Parathyroid adenoma (tissue), 2 donors: ENCODE measurements around the gene NID2.

Experiments used
- H2AFZ ChIP-seq: fragments of 300-600 bp; sonication (generic); one replicate; pipeline ENCODE4 v1.7.0; 2017; ENCODE audit warnings: antibody characterized with exemption, mild to moderate bottlenecking
- H3K27ac ChIP-seq: fragments of 300-600 bp; sonication (generic); one replicate; pipeline ENCODE4 v1.7.0; 2017
- H3K27me3 ChIP-seq: fragments of 300-600 bp; sonication (generic); one replicate; pipeline ENCODE4 v1.7.0; 2017; ENCODE audit warnings: low read length; ENCODE audit not compliant: control insufficient read depth, insufficient read depth
- H3K36me3 ChIP-seq: fragments of 300-600 bp; sonication (generic); one replicate; pipeline ENCODE4 v1.7.0; 2017; ENCODE audit warnings: low read length; ENCODE audit not compliant: control insufficient read depth, insufficient read depth
- H3K4me1 ChIP-seq: fragments of 300-600 bp; sonication (generic); one replicate; pipeline ENCODE4 v1.7.0; 2017; ENCODE audit warnings: control low read depth
- H3K4me2 ChIP-seq: fragments of 300-600 bp; sonication (generic); one replicate; pipeline ENCODE4 v1.7.0; 2017; ENCODE audit warnings: low read length
- H3K4me3 ChIP-seq: fragments of 300-600 bp; sonication (generic); one replicate; pipeline ENCODE4 v1.7.0; 2017; ENCODE audit warnings: low read depth, low read length
- H3K79me2 ChIP-seq: fragments of 300-600 bp; sonication (generic); one replicate; pipeline ENCODE4 v1.7.0; 2017; ENCODE audit warnings: control low read depth
- H3K9ac ChIP-seq: fragments of 300-600 bp; sonication (generic); one replicate; pipeline ENCODE4 v1.7.0; 2017; ENCODE audit warnings: mild to moderate bottlenecking
- H3K9me3 ChIP-seq: fragments of 300-600 bp; sonication (generic); one replicate; pipeline ENCODE4 v1.7.0; 2017; ENCODE audit warnings: low read length; ENCODE audit not compliant: control insufficient read depth
- TF ChIP-seq, protein P1 (sequence below): fragments of 300-600 bp; sonication (generic); IDR thresholded peaks from one replicate; pipeline ENCODE4 v1.7.0; 2017; ENCODE audit warnings: antibody characterized with exemption, mild to moderate bottlenecking
- donor health status: primary hyperparathyroidism.

The NID2 gene

DNA sequence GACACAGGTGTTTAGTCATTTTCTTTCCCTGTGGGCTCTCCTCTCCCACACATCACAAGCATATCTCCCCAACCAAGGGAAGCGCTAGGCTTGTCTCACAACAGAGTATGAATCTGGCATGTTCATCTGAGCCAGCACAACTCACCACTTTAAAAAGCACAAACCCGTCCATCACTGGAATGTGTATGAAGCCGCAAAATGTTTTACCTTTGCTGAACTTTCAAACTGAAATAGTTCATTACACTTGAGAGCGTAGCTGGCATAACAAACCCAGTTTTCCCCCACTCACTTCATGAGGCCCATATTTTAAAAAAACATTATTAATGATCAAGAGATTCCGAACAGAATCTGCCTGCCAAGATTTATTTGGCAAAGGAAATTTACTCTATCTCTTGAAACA, 15.8 kb downstream of the NID2 start:
- no peak overlapping the region for H3K9ac ChIP-seq
- no peaks in the 10 kb centered on the region for H3K27me3 ChIP-seq
- no peak overlapping the region for H2AFZ ChIP-seq
- peaks cover 16% of the 10 kb centered on the region for H3K4me1 ChIP-seq
- no peak overlapping the region for H3K4me2 ChIP-seq
- TF ChIP-seq, protein P1, sequence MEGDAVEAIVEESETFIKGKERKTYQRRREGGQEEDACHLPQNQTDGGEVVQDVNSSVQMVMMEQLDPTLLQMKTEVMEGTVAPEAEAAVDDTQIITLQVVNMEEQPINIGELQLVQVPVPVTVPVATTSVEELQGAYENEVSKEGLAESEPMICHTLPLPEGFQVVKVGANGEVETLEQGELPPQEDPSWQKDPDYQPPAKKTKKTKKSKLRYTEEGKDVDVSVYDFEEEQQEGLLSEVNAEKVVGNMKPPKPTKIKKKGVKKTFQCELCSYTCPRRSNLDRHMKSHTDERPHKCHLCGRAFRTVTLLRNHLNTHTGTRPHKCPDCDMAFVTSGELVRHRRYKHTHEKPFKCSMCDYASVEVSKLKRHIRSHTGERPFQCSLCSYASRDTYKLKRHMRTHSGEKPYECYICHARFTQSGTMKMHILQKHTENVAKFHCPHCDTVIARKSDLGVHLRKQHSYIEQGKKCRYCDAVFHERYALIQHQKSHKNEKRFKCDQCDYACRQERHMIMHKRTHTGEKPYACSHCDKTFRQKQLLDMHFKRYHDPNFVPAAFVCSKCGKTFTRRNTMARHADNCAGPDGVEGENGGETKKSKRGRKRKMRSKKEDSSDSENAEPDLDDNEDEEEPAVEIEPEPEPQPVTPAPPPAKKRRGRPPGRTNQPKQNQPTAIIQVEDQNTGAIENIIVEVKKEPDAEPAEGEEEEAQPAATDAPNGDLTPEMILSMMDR = no peak
- no peaks in the 10 kb centered on the region for H3K36me3 ChIP-seq
- peaks cover 7% of the 10 kb centered on the region for H3K79me2 ChIP-seq
- no peaks in the 10 kb centered on the region for H3K9me3 ChIP-seq
- peak overlapping the region; percentile 25 for H3K27ac ChIP-seq
- H3K4me3 ChIP-seq = no peak overlapping the region

DNA sequence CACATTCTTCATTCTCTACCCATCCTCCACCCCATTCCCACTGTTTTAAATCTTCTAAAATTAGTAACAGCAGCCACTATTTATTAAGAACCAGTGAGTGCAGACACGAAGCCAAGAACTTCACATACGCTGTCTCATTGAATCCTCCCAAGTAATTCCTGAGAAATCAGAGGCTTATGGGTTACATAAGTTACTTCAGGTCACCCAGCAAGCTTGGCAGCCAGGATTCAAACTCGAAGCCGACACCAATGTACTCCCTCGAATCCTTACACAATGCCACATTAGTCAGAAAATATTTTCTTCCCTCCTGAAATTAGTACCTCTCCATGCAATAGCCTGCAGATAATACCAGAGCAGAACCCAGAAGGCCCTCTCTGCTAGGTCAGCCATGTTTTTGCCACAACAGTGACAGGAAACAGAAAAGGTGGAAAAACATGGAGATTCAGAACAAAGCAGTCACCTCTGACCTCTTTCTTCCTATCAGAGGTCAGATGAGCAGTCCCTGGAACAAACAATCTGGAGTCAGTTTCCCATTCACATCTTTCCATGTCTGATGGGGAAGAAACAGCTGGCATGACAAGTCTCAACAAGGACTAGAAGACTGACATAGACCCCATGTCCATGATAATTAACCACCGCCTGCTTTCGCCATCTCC, 16.4 kb downstream of the NID2 start:
- Histone ChIP-seq H2AFZ (no peak overlapping the region), H3K36me3 (no peaks in the 10 kb centered on the region), H3K4me1 (peaks cover 16% of the 10 kb centered on the region), H3K9ac (no peak overlapping the region), H3K27me3 (no peaks in the 10 kb centered on the region), H3K79me2 (peaks cover 7% of the 10 kb centered on the region), H3K4me2 (peak overlapping the region; percentile 28), H3K4me3 (no peak overlapping the region), H3K9me3 (no peaks in the 10 kb centered on the region), H3K27ac (peak overlapping the region; percentile 5)
- TF ChIP-seq, protein P1 = no peak

DNA sequence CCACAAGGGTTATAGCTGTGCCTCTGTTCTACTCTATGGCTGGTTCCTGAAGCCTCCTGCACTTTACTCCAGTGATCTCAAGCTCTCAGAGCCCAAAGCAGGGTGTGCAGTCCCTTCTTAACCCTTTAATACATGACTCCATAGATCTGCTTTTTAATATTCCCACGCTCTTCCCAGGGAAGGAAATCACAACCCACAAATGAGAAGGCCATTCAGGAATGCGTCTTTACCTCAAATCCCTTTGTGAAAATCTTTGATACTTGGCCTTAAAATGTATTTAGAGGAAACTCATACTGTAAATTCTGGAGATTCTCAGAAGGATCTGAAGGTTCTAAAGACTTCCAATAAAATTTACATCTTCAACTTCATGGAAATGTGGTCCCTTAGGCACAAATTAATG, 17.0 kb downstream of the NID2 start:
- Histone ChIP-seq H3K9me3 (no peaks in the 10 kb centered on the region), H3K79me2 (peaks cover 7% of the 10 kb centered on the region), H3K36me3 (no peaks in the 10 kb centered on the region), H3K4me3 (no peak overlapping the region), H3K4me2 (no peak overlapping the region), H2AFZ (no peak overlapping the region), H3K27ac (peak overlapping the region; percentile 32), H3K27me3 (no peaks in the 10 kb centered on the region), H3K9ac (no peak overlapping the region), H3K4me1 (peaks cover 16% of the 10 kb centered on the region)
- TF ChIP-seq, protein P1 = no peak

DNA sequence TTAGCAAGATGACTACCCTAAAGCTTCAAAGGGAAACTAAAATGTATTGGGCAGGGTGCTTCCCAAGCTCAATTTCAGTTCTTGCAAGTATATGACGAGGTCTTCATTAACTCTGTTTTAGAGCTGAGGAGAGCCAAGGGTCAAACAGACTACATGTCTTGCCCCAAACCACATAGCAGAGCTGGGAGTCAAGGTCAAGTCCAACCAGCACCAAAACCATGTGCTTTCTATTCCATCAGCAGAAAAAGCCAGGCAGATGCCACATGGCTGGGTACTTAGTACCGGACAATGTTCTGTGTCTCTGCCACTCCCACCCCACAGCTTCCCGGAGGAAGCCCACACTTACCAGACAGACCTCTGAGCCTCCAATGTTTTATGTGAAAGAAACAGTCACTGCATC, 17.6 kb downstream of the NID2 start:
- no peak overlapping the region for H3K9ac ChIP-seq
- H3K27ac ChIP-seq = no peak overlapping the region
- H2AFZ ChIP-seq = no peak overlapping the region
- peak overlapping the region; percentile 27 for H3K4me2 ChIP-seq
- H3K27me3 ChIP-seq = no peaks in the 10 kb centered on the region
- peaks cover 7% of the 10 kb centered on the region for H3K79me2 ChIP-seq
- TF ChIP-seq, protein P1 = no peak
- H3K4me1 ChIP-seq = peaks cover 16% of the 10 kb centered on the region
- H3K36me3 ChIP-seq = no peaks in the 10 kb centered on the region
- no peak overlapping the region for H3K4me3 ChIP-seq
- H3K9me3 ChIP-seq = no peaks in the 10 kb centered on the region
